Measurements from ENCODE around the gene IQCE. TPM values are rescaled to one million over a fixed set of nuclear protein-coding genes. Genes with fewer than 3 reads are reported as not detected.
A peak's percentile ranks its signal among the peaks of the same experiment; 100 is the strongest.

The IQCE gene
- total and polyA plus RNA-seq, 4 experiments from 2014 or later: 0.81 to 9.4 (median 5.9) TPM

GRCh38 chr7:2546776-2547586 is 11.8 kb upstream of the IQCE start:
- Histone ChIP-seq H3K9me3 (ENCODE audit: control insufficient read depth in 1 of 2, low read length in 2 of 2) (no peaks in the 10 kb centered on the region), H3K36me3 (ENCODE audit: insufficient read depth, low read length) (peaks cover 42% of the 10 kb centered on the region), H3K27me3 (ENCODE audit: insufficient read depth, low read length) (no peaks in the 10 kb centered on the region), H3K4me1 (ENCODE audit: insufficient read depth, low read length) (no peaks in the 10 kb centered on the region), H3K27ac (ENCODE audit: low read depth, low read length) (no peak overlapping the region), H3K4me3 (ENCODE audit: low read length in 2 of 2) (no peak overlapping the region)
- Mint-ChIP-seq H3K4me3 (no peak overlapping the region), H3K4me1 (peaks cover 7 to 20% (median 10%) of the 10 kb centered on the region in 4 donors), H3K27ac (peak overlapping the region in 1 of 7 donors; percentile 40), H3K27me3 (no peaks in the 10 kb centered on the region), H3K36me3 (peaks cover 8 to 41% of the 10 kb centered on the region in 2 donors), H3K9me3 (peaks cover 0 to 3% (median 0%) of the 10 kb centered on the region in 8 donors)
- intact Hi-C loops (cut with micrococcal nuclease): no loop called here
- no peak for DNase-seq
- CTCF ChIA-PET (ENCODE audit: partially characterized antibody): interaction anchor here (1.5 kb wide), 1 partner anchor 78 kb away, joined by 6 read pairs; no protein-coding TSS in a partner anchor
- POLR2A ChIA-PET (ENCODE audit: partially characterized antibody): interaction anchor here (1.0 to 2.1 kb wide), 3 partner anchors 7 to 78 kb away, joined by 3 to 6 read pairs (median 3); no protein-coding TSS in a partner anchor

GRCh38 chr7:2551418-2551817 is 7.4 kb upstream of the IQCE start:
- Mint-ChIP-seq H3K4me1 (peaks cover 16 to 43% (median 27%) of the 10 kb centered on the region in 4 donors), H3K36me3 (peaks cover 13 to 24% of the 10 kb centered on the region in 2 donors), H3K27me3 (no peaks in the 10 kb centered on the region), H3K27ac (peak overlapping the region in 1 of 7 donors; percentile 9), H3K9me3 (no peaks in the 10 kb centered on the region), H3K4me3 (no peak overlapping the region)
- Histone ChIP-seq H3K27me3 (ENCODE audit: insufficient read depth, low read length) (no peaks in the 10 kb centered on the region), H3K4me1 (ENCODE audit: insufficient read depth, low read length) (peaks cover 30% of the 10 kb centered on the region), H3K9me3 (ENCODE audit: control insufficient read depth in 1 of 2, low read length in 2 of 2) (no peaks in the 10 kb centered on the region), H3K36me3 (ENCODE audit: insufficient read depth, low read length) (peaks cover 20% of the 10 kb centered on the region), H3K27ac (ENCODE audit: low read depth, low read length) (no peak overlapping the region), H3K4me3 (ENCODE audit: low read length in 2 of 2) (no peak overlapping the region)
- POLR2A ChIA-PET (ENCODE audit: partially characterized antibody): interaction anchor here (0.9 to 2.3 kb wide), 4 partner anchors 10 to 42 kb away, joined by 3 to 5 read pairs (median 4); no protein-coding TSS in a partner anchor
- CTCF ChIA-PET (ENCODE audit: partially characterized antibody): interaction anchor here (0.9 to 1.1 kb wide), 2 partner anchors 33 to 158 kb away, joined by 3 to 4 read pairs; no protein-coding TSS in a partner anchor
- no peak for DNase-seq
- intact Hi-C loops (cut with micrococcal nuclease): no loop called here

- intact Hi-C loops (cut with micrococcal nuclease): no loop called here
- POLR2A ChIA-PET (ENCODE audit: partially characterized antibody): interaction anchor here (1.0 to 2.3 kb wide), 3 partner anchors 23 to 44 kb away, joined by 3 to 5 read pairs (median 4); no protein-coding TSS in a partner anchor
- no peak overlapping the region for H3K4me3 ChIP-seq (ENCODE audit: low read length in 2 of 2)
- H3K27ac ChIP-seq (ENCODE audit: low read depth, low read length): no peak overlapping the region
- peaks cover 11% of the 10 kb centered on the region for H3K36me3 ChIP-seq (ENCODE audit: insufficient read depth, low read length)
- Mint-ChIP-seq H3K27me3 (no peaks in the 10 kb centered on the region), H3K9me3 (no peaks in the 10 kb centered on the region), H3K4me3 (peak overlapping the region; percentile 58 to 90 (median 85)), H3K36me3 (peaks cover 6 to 14% of the 10 kb centered on the region in 2 donors), H3K27ac (peak overlapping the region in 2 of 7 donors; percentile 19 to 82), H3K4me1 (peaks cover 18 to 54% (median 32%) of the 10 kb centered on the region in 4 donors)
- no peak for DNase-seq
- H3K4me1 ChIP-seq (ENCODE audit: insufficient read depth, low read length): peaks cover 32% of the 10 kb centered on the region
- no peaks in the 10 kb centered on the region for H3K27me3 ChIP-seq (ENCODE audit: insufficient read depth, low read length)
- CTCF ChIA-PET (ENCODE audit: partially characterized antibody): interaction anchor here (1.4 kb wide), 1 partner anchor 59 kb away, joined by 3 read pairs; no protein-coding TSS in a partner anchor
- no peaks in the 10 kb centered on the region for H3K9me3 ChIP-seq (ENCODE audit: control insufficient read depth in 1 of 2, low read length in 2 of 2)
Measured at GRCh38 chr7:2553108-2553507, 5.7 kb upstream of the IQCE start.

- ChIA-PET POLR2A (ENCODE audit: partially characterized antibody) (interaction anchor here (0.8 to 1.5 kb wide), 4 partner anchors 24 to 43 kb away, joined by 3 to 6 read pairs (median 4); no protein-coding TSS in a partner anchor), CTCF (ENCODE audit: partially characterized antibody) (interaction anchor here (1.4 kb wide), 1 partner anchor 58 kb away, joined by 3 read pairs; no protein-coding TSS in a partner anchor)
- Histone ChIP-seq H3K9me3 (ENCODE audit: control insufficient read depth in 1 of 2, low read length in 2 of 2) (no peaks in the 10 kb centered on the region), H3K27me3 (ENCODE audit: insufficient read depth, low read length) (no peaks in the 10 kb centered on the region), H3K4me3 (ENCODE audit: low read length in 2 of 2) (peak overlapping the region; percentile 52 to 82), H3K27ac (ENCODE audit: low read depth, low read length) (peak overlapping the region; percentile 97), H3K36me3 (ENCODE audit: insufficient read depth, low read length) (peaks cover 8% of the 10 kb centered on the region), H3K4me1 (ENCODE audit: insufficient read depth, low read length) (peaks cover 38% of the 10 kb centered on the region)
- H3K27ac Mint-ChIP-seq: peak overlapping the region in 5 of 7 donors; percentile 50 to 85 (median 82)
- intact Hi-C loops (cut with micrococcal nuclease): no loop called here
- no peaks in the 10 kb centered on the region for H3K9me3 Mint-ChIP-seq
- peaks cover 5 to 12% of the 10 kb centered on the region in 2 donors for H3K36me3 Mint-ChIP-seq
- no peaks in the 10 kb centered on the region for H3K27me3 Mint-ChIP-seq
- peaks cover 20 to 56% (median 35%) of the 10 kb centered on the region in 4 donors for H3K4me1 Mint-ChIP-seq
- DNase-seq: no peak
- H3K4me3 Mint-ChIP-seq: peak overlapping the region; percentile 79 to 90 (median 86)
Measured at GRCh38 chr7:2553831-2554581, 4.8 kb upstream of the IQCE start.

GRCh38 chr7:2554661-2555111 is 4.1 kb upstream of the IQCE start:
- POLR2A ChIA-PET (ENCODE audit: partially characterized antibody): interaction anchor here (0.8 to 1.5 kb wide), 3 partner anchors 24 to 43 kb away, joined by 3 to 6 read pairs (median 6); no protein-coding TSS in a partner anchor
- CTCF ChIA-PET (ENCODE audit: partially characterized antibody): interaction anchor here (1.4 kb wide), 1 partner anchor 58 kb away, joined by 3 read pairs; no protein-coding TSS in a partner anchor
- Mint-ChIP-seq H3K36me3 (peaks cover 5% of the 10 kb centered on the region in 2 donors), H3K9me3 (no peaks in the 10 kb centered on the region), H3K4me1 (peaks cover 18 to 50% (median 30%) of the 10 kb centered on the region in 4 donors), H3K27ac (peak overlapping the region; percentile 50 to 90 (median 82)), H3K4me3 (peak overlapping the region; percentile 79 to 90 (median 86)), H3K27me3 (no peaks in the 10 kb centered on the region)
- Histone ChIP-seq H3K27me3 (ENCODE audit: insufficient read depth, low read length) (no peaks in the 10 kb centered on the region), H3K4me1 (ENCODE audit: insufficient read depth, low read length) (peaks cover 42% of the 10 kb centered on the region), H3K4me3 (ENCODE audit: low read length in 2 of 2) (peak overlapping the region; percentile 52 to 82), H3K27ac (ENCODE audit: low read depth, low read length) (peak overlapping the region; percentile 97), H3K9me3 (ENCODE audit: control insufficient read depth in 1 of 2, low read length in 2 of 2) (no peaks in the 10 kb centered on the region), H3K36me3 (ENCODE audit: insufficient read depth, low read length) (peaks cover under 1% of the 10 kb centered on the region)
- DNase-seq: no peak
- intact Hi-C loops (cut with micrococcal nuclease): loop anchor here (1.0 to 5.0 kb wide), 8 partner anchors 24 to 290 kb away; partner anchors contain the start of genes CHST12, GNA12, GRIFIN and LFNG

GRCh38 chr7:2555121-2556052 is 3.4 kb upstream of the IQCE start, which contains the start of gene BRAT1:
BRAT1 (minus strand) TSS chr7:2555524; CDS start chr7:2554431, 1,093 bp downstream.
- Mint-ChIP-seq H3K27me3 (no peaks in the 10 kb centered on the region), H3K4me3 (peak within 1 kb of the TSS; percentile 84 to 91 (median 86)), H3K4me1 (peaks cover 18 to 51% (median 31%) of the 10 kb centered on the region in 4 donors), H3K9me3 (no peaks in the 10 kb centered on the region), H3K27ac (peak within 1 kb of the TSS; percentile 81 to 92 (median 85)), H3K36me3 (peaks cover 4 to 5% of the 10 kb centered on the region in 2 donors)
- Histone ChIP-seq H3K4me3 (ENCODE audit: low read length in 2 of 2) (peak within 1 kb of the TSS; percentile 52 to 82), H3K27me3 (ENCODE audit: insufficient read depth, low read length) (no peaks in the 10 kb centered on the region), H3K27ac (ENCODE audit: low read depth, low read length) (peak within 1 kb of the TSS; percentile 97), H3K4me1 (ENCODE audit: insufficient read depth, low read length) (peaks cover 49% of the 10 kb centered on the region), H3K36me3 (ENCODE audit: insufficient read depth, low read length) (no peaks in the 10 kb centered on the region), H3K9me3 (ENCODE audit: control insufficient read depth in 1 of 2, low read length in 2 of 2) (no peaks in the 10 kb centered on the region)
- POLR2A ChIA-PET (ENCODE audit: partially characterized antibody): interaction anchor here (0.6 to 1.5 kb wide), 11 partner anchors 25 to 155 kb away, joined by 3 to 8 read pairs (median 6); partner anchors contain the start of gene LFNG
- peak; percentile 91 to 95 (median 92) for DNase-seq
- intact Hi-C loops (cut with micrococcal nuclease): loop anchor here (1.0 to 5.0 kb wide), 8 partner anchors 25 to 289 kb away; partner anchors contain the start of genes CHST12, GNA12, GRIFIN and LFNG
- CTCF ChIA-PET (ENCODE audit: partially characterized antibody): no interaction called here

All from CD4-positive, alpha-beta memory T cell (primary cell).